Cerebellar cortex (tissue), 1 donor: ENCODE data around the gene TNXB.
"Not testable (repeated sequence)": the region's sequence is repeated elsewhere in the genome, so short reads cannot be mapped to it uniquely, and the experiment has no call there.

Experiments
- DNase-seq: peaks from one replicate; pipeline ENCODE4 v3.0.0-alpha.2; 2015; ENCODE audit warnings: low spot score

TNXB gene

DNA sequence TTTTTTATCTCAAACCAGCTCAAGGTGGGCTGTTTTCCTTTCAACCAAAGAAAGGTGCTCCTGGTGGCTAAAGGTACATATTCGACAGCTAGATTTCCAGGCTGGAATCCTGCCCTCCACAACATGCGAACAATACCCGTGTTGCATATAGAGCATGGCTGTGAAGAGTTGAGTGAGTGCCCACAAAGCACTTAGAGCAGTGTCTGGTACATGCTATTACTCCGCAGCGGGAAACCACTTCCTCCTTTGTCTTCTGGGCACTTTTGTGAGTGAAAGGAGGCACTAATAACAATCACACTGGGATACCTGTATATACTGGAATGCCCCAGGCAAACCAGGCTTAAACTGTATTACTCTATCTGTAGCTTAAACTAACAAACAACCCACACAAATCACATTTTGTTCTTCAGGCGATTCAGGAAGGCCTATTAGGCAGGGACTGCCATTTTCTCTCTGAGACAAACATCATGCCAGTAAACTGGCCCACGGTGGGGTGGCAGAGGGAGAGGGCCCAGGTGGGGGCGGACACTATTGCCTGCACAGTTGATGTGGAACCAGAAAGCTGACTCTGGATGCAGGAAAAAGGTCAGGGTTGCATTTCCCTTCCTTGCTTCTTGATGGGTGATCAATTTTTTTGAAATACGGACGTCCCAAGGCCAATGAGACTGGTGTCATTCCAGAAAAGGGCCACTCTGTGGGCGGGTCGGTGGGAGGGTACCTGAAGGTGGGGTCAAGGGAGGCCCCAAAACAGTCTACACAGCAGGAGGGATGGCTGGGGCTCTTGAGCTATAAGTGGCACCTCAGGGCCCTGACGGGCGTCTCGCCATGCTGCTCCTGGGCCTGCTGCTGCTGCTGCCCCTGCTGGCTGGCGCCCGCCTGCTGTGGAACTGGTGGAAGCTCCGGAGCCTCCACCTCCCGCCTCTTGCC is 71.3 kb downstream of the TNXB start, which contains the start of gene CYP21A2:
TSS of gene CYP21A2 (plus strand) at position 818 of the 927 bp plus-strand sequence. CDS start at position 826, 8 bp downstream.
- not testable (repeated sequence) for DNase-seq

- DNase-seq, result not testable (repeated sequence)
Observed at GRCh38 chr6:32037136-32037535, 72.0 kb downstream of the TNXB start.

DNA sequence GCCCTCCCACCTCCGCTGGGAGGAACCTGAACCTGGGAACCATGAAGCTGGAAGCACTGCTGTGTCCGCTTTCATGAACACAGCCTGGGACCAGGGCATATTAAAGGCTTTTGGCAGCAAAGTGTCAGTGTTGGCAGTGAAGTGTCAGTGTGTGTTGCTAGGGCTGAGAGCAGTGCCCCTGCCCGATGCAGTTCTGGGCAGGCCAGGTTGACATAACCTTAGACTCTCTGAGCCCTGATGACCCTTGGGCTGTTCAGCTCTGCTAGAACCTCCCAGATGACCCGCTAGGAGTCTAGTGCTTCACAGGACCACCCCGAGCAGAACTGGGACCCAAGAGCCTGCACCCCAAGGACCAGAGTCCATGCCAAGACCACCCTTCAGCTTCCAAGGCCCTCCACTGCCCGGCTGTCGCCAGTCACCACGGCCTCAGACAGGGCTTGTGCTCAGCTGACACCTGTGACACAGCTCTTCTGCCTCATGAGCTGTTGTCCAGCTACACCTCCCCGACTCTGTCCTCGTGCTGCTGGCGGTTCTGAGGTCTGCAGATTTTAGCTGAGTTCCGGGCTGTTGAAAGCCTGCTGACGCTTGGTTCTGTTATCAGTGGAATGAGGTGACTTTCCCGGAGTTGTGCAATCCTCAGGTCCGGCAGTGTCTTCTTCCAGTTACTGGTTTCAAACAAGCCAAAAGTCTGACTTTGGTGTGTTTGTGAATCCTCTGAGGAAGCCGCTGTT is 73.7 kb downstream of the TNXB start:
- not testable (repeated sequence) for DNase-seq

DNA sequence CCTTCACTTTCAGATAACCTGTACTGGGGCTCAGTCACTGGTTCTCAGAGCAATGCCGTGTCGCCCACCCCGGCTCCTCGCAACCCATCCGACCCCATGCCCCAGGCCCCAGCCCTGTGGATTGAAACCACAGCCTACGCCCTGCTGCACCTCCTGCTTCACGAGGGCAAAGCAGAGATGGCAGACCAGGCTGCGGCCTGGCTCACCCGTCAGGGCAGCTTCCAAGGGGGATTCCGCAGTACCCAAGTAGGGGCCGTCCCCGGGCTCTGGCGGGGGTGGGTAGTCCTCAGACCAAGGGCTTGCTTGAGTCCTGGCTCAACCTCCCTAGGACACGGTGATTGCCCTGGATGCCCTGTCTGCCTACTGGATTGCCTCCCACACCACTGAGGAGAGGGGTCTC is 79.6 kb downstream of the TNXB start:
- DNase-seq, result not testable (repeated sequence)

DNA sequence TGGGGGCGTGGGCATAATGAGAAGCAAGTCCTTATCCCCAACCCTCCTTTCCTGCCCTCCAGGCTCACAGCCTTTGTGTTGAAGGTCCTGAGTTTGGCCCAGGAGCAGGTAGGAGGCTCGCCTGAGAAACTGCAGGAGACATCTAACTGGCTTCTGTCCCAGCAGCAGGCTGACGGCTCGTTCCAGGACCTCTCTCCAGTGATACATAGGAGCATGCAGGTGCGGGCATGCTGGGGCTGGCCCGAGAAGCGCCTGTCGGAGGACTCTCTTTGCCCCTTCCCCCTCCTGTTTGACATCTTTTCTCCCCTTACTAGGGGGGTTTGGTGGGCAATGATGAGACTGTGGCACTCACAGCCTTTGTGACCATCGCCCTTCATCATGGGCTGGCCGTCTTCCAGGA is 80.5 kb downstream of the TNXB start:
- not testable (repeated sequence) for DNase-seq

GRCh38 chr6:32022100-32022499 is 87.0 kb downstream of the TNXB start:
- not testable (repeated sequence) for DNase-seq

DNA sequence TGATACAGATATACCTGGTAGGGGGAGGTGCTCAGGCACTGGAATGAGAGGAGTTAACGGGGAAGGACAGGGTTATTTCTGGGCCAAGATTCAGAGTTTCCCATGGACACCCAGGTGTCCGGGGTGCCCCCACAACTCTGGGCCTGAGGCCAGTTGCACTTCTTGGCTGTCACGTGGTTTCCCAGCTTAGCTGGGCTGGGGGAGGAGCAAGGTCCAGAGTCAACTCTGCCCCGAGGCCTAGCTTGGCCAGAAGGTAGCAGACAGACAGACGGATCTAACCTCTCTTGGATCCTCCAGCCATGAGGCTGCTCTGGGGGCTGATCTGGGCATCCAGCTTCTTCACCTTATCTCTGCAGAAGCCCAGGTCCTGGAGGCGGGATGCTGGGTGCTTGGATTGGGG is 94.6 kb downstream of the TNXB start, which contains the start of gene C4B:
TSS of gene C4B (plus strand) at position 249 of the 400 bp plus-strand sequence. CDS start at position 300, 51 bp downstream.
- not testable (repeated sequence) for DNase-seq

- DNase-seq, result not testable (repeated sequence)
Observed at GRCh38 chr6:32013738-32014137, 95.4 kb downstream of the TNXB start.

- not testable (repeated sequence) for DNase-seq
Observed at GRCh38 chr6:32012941-32013617, 96.1 kb downstream of the TNXB start.

DNA sequence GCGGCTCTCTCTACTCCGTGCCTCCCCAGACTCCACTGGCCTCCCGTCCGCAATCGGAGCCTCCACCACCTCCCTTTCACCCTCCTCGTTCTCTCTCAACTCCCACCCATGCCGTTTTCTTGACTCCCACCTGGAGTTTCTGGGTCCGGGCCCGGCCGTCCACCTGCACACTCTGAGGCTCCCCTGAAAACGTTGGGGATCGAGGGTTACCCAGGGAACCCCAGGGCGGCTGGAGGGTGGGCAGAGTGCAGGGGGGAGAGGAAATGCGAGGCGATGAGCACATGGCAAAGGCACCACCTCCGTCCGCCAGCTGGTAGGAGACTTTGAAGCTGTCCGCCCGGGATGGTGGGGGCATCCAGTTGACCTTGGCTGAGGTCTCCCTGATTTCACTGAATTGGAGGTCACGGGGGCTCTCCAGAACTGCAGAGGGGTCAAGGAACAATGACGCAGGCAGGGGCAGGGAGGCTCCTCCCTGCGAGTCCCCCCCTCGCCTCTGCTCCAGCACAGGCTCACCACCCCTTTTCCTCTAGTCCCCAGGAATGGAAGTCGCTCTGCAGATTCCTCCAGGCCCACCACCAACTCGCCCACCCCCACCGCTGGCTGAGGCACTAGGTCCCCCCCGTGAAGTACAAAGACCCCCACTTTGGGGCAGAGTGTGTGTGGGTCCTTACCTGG is 98.1 kb downstream of the TNXB start:
- DNase-seq, result not testable (repeated sequence)

DNA sequence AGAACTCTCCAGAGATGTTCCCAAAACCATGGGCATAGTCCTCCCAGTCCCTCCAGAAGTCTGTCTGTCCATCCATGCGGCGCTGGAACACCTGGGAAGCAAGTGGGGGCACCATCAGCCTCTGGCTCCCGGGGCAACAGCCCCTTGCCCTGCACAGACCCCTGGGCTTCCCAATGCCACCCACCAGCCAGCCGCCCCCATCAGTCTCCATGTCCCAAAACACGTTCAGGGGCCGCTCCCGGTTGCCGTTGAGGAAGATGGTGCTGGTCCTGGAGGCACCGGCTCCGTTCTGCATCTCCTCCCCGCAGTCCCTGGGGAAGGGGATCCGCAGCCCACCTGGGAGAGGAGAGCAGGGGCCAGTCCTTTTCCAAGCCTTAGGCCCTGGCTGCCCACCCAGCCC is 99.6 kb downstream of the TNXB start:
- DNase-seq, result not testable (repeated sequence)

DNA sequence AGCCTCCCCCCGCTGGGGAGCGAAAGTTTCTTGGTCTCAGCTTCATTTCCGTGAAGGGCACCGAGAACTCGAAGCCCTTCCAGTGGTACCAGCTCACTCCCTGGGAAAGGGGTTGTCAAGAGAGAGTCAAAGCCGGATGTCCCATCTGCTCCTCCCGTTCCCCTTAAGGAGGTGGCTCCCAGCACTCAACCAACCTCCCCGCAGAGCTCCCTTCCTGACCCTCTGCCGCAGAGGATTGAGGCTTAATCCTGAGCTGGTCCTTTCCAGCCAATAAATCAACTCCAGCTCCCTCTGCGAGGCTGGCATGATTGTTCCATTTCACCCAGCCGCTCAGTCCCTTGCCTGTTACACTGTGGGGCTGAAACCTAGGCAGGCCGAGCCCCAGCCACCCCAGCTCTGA is 100.5 kb downstream of the TNXB start:
- not testable (repeated sequence) for DNase-seq

DNA sequence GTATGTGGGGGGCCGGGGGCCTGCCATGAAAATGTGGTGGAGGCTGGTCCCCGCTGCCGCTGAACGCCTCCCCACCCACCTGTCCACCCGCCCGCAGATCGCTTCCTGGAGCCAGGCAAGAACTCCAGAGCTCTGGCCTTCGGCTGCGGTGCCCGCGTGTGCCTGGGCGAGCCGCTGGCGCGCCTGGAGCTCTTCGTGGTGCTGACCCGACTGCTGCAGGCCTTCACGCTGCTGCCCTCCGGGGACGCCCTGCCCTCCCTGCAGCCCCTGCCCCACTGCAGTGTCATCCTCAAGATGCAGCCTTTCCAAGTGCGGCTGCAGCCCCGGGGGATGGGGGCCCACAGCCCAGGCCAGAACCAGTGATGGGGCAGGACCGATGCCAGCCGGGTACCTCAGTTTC is 101.1 kb downstream of the TNXB start:
- not testable (repeated sequence) for DNase-seq

DNA sequence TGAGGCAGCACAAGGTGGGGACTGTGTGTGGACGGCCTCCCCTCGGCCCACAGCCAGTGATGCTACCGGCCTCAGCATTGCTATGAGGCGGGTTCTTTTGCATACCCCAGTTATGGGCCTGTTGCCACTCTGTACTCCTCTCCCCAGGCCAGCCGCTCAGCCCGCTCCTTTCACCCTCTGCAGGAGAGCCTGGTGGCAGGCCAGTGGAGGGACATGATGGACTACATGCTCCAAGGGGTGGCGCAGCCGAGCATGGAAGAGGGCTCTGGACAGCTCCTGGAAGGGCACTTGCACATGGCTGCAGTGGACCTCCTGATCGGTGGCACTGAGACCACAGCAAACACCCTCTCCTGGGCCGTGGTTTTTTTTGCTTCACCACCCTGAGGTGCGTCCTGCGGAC is 102.1 kb downstream of the TNXB start:
- DNase-seq, result not testable (repeated sequence)

GRCh38 chr6:32005991-32006529 is 103.1 kb downstream of the TNXB start:
- not testable (repeated sequence) for DNase-seq

DNA sequence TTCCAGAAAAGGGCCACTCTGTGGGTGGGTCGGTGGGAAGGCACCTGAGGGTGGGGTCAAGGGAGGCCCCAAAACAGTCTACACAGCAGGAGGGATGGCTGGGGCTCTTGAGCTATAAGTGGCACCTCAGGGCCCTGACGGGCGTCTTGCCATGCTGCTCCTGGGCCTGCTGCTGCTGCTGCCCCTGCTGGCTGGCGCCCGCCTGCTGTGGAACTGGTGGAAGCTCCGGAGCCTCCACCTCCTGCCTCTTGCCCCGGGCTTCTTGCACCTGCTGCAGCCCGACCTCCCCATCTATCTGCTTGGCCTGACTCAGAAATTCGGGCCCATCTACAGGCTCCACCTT is 103.6 kb downstream of the TNXB start:
- not testable (repeated sequence) for DNase-seq

DNA sequence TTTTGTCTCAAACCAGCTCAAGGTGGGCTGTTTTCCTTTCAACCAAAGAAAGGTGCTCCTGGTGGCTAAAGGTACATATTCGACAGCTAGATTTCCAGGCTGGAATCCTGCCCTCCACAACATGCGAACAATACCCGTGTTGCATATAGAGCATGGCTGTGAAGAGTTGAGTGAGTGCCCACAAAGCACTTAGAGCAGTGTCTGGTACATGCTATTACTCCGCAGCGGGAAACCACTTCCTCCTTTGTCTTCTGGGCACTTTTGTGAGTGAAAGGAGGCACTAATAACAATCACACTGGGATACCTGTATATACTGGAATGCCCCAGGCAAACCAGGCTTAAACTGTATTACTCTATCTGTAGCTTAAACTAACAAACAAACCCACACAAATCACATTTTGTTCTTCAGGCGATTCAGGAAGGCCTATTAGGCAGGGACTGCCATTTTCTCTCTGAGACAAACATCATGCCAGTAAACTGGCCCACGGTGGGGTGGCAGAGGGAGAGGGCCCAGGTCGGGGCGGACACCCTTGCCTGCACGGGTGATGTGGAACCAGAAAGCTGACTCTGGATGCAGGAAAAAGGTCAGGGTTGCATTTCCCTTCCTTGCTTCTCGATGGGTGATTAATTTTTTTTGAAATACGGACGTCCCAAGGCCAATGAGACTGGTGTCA is 104.1 kb downstream of the TNXB start:
- not testable (repeated sequence) for DNase-seq

GRCh38 chr6:32004393-32004792 is 104.7 kb downstream of the TNXB start:
- not testable (repeated sequence) for DNase-seq

DNA sequence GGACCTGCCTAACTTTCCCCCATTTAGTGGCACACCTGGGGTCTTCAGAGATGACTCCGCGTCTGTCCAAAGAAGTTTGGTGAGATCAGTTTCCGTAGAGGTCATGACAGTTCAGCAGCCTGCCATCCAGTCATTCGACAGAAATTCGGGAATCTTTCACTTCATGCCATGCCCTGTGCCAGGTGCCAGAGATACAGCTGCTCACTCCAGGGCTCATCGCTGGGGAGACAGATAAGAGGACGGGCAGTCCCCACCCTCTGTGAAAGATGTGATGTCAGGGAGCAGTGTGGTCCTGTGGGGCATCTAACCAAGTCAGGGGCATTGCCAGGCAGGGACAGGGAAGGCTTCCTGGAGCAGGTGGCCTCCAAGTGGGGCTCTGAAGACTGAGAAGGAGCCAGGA is 105.8 kb downstream of the TNXB start:
- DNase-seq, result not testable (repeated sequence)

DNA sequence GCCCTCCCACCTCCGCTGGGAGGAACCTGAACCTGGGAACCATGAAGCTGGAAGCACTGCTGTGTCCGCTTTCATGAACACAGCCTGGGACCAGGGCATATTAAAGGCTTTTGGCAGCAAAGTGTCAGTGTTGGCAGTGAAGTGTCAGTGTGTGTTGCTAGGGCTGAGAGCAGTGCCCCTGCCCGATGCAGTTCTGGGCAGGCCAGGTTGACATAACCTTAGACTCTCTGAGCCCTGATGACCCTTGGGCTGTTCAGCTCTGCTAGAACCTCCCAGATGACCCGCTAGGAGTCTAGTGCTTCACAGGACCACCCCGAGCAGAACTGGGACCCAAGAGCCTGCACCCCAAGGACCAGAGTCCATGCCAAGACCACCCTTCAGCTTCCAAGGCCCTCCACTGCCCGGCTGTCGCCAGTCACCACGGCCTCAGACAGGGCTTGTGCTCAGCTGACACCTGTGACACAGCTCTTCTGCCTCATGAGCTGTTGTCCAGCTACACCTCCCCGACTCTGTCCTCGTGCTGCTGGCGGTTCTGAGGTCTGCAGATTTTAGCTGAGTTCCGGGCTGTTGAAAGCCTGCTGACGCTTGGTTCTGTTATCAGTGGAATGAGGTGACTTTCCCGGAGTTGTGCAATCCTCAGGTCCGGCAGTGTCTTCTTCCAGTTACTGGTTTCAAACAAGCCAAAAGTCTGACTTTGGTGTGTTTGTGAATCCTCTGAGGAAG is 106.4 kb downstream of the TNXB start:
- DNase-seq, result not testable (repeated sequence)
